Activated CD8-positive, alpha-beta memory T cell treated with anti-CD3 and anti-CD28 coated beads, Interleukin-2, amount 10 ng/mL, durations not matched to agents 7 days and 5 days (primary cell): Measurements from ENCODE around the gene DGKB. TPM values are rescaled to one million over a fixed set of nuclear protein-coding genes. Genes with fewer than 3 reads are reported as not detected.

ENCODE experiments used
- ATAC-seq: fragments of 150-1000 bp; cut with Tn5 transposase; one replicate; pipeline ENCODE4 v1.10.0; 2021; ENCODE audit warnings: moderate library complexity
- CTCF ChIA-PET: fragments of 350-600 bp; sonication (Branson Sonifier 250); formaldehyde crosslinking; loops from one replicate; lab custom pipeline; 2021; ENCODE audit warnings: antibody characterized with exemption; lab: Charles Lee
- DNase-seq: peaks from one replicate; pipeline ENCODE4 v3.0.0-alpha.2; 2020
- H3K27ac Mint-ChIP-seq: one replicate; pipeline ENCODE4 v1.8.0; 2021; ENCODE audit warnings: mild to moderate bottlenecking, mixed read lengths
- H3K27me3 Mint-ChIP-seq: one replicate; pipeline ENCODE4 v1.8.0; 2021; ENCODE audit warnings: mixed read lengths
- H3K36me3 Mint-ChIP-seq: one replicate; pipeline ENCODE4 v1.8.0; 2021; ENCODE audit warnings: mild to moderate bottlenecking, mixed read lengths
- H3K4me1 Mint-ChIP-seq: one replicate; pipeline ENCODE4 v1.8.0; 2021; ENCODE audit warnings: mixed read lengths
- H3K4me3 Mint-ChIP-seq: one replicate; pipeline ENCODE4 v1.8.0; 2021; ENCODE audit warnings: mild to moderate bottlenecking, moderate library complexity, mixed read lengths
- H3K9me3 Mint-ChIP-seq: one replicate; pipeline ENCODE4 v1.8.0; 2022; ENCODE audit warnings: low read depth, mixed read lengths
- total RNA-seq, 2 experiments: library from RNA; stranded (reverse); gene quantifications; one replicate each; pipeline ENCODE4 v1.2.3, GENCODE V29; 2021

Gene DGKB
- total RNA-seq, 2 experiments from 2014 or later = not detected

GRCh38 chr7:14596421-14596820, 306.1 kb downstream of the DGKB start:
- Mint-ChIP-seq H3K4me1 (no peaks in the 10 kb centered on the region), H3K27me3 (no peaks in the 10 kb centered on the region), H3K36me3 (no peaks in the 10 kb centered on the region), H3K27ac (no peak overlapping the region), H3K9me3 (no peaks in the 10 kb centered on the region), H3K4me3 (no peak overlapping the region)
- CTCF ChIA-PET = no interaction called here
- ATAC-seq = no peak
- no peak for DNase-seq

DNA sequence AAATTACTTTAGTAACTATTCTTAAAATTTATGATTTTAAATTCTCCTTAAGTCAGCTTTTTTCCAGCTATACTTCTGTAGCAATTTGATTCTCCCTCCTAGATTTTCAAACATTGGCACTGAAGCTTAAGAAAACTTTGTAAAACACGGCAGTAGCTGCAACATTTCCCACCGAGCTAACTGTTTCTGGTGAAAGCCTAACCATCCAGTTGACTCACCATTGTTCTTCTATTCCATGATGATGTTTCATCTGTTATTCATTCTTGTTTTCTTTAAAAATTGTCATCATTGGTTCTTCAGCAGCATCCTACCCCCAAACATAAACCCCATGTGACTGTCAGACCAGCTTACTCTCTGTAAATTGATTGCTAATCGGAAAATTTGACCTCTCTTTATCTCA, 312.3 kb downstream of the DGKB start:
- ATAC-seq (no peak), DNase-seq (no peak)
- no peaks in the 10 kb centered on the region for H3K27me3 Mint-ChIP-seq
- H3K4me3 Mint-ChIP-seq = no peak overlapping the region
- peaks cover 8% of the 10 kb centered on the region for H3K9me3 Mint-ChIP-seq
- H3K4me1 Mint-ChIP-seq = no peaks in the 10 kb centered on the region
- no peaks in the 10 kb centered on the region for H3K36me3 Mint-ChIP-seq
- CTCF ChIA-PET = no interaction called here
- no peak overlapping the region for H3K27ac Mint-ChIP-seq

GRCh38 chr7:14585232-14585631, 317.3 kb downstream of the DGKB start:
- no peak overlapping the region for H3K27ac Mint-ChIP-seq
- ATAC-seq (no peak), DNase-seq (no peak)
- no peaks in the 10 kb centered on the region for H3K27me3 Mint-ChIP-seq
- H3K9me3 Mint-ChIP-seq = peaks cover 16% of the 10 kb centered on the region
- H3K4me3 Mint-ChIP-seq = no peak overlapping the region
- H3K36me3 Mint-ChIP-seq = no peaks in the 10 kb centered on the region
- CTCF ChIA-PET = no interaction called here
- no peaks in the 10 kb centered on the region for H3K4me1 Mint-ChIP-seq

- ATAC-seq (no peak), DNase-seq (no peak)
- H3K4me1 Mint-ChIP-seq = no peaks in the 10 kb centered on the region
- no peaks in the 10 kb centered on the region for H3K27me3 Mint-ChIP-seq
- H3K4me3 Mint-ChIP-seq = no peak overlapping the region
- H3K27ac Mint-ChIP-seq = no peak overlapping the region
- H3K9me3 Mint-ChIP-seq = peaks cover 16% of the 10 kb centered on the region
- CTCF ChIA-PET = no interaction called here
- H3K36me3 Mint-ChIP-seq = no peaks in the 10 kb centered on the region
Observed at GRCh38 chr7:14583518-14583917, 319.0 kb downstream of the DGKB start.

GRCh38 chr7:14582010-14582409, 320.5 kb downstream of the DGKB start:
- no peaks in the 10 kb centered on the region for H3K27me3 Mint-ChIP-seq

GRCh38 chr7:14579971-14580370, 322.6 kb downstream of the DGKB start:
- H3K4me3 Mint-ChIP-seq = no peak overlapping the region
- no peaks in the 10 kb centered on the region for H3K36me3 Mint-ChIP-seq
- ATAC-seq = no peak
- H3K27me3 Mint-ChIP-seq = no peaks in the 10 kb centered on the region
- peaks cover 9% of the 10 kb centered on the region for H3K9me3 Mint-ChIP-seq
- H3K27ac Mint-ChIP-seq = no peak overlapping the region
- CTCF ChIA-PET = no interaction called here
- no peaks in the 10 kb centered on the region for H3K4me1 Mint-ChIP-seq
- DNase-seq = no peak

More at GRCh38 chr7:14582010-14582409, 320.5 kb downstream of the DGKB start:
- no peak for ATAC-seq
- no peaks in the 10 kb centered on the region for H3K4me1 Mint-ChIP-seq
- H3K4me3 Mint-ChIP-seq = no peak overlapping the region
- no peak overlapping the region for H3K27ac Mint-ChIP-seq
- CTCF ChIA-PET = no interaction called here
- DNase-seq = no peak
- no peaks in the 10 kb centered on the region for H3K36me3 Mint-ChIP-seq
- H3K9me3 Mint-ChIP-seq = peaks cover 16% of the 10 kb centered on the region

DNA sequence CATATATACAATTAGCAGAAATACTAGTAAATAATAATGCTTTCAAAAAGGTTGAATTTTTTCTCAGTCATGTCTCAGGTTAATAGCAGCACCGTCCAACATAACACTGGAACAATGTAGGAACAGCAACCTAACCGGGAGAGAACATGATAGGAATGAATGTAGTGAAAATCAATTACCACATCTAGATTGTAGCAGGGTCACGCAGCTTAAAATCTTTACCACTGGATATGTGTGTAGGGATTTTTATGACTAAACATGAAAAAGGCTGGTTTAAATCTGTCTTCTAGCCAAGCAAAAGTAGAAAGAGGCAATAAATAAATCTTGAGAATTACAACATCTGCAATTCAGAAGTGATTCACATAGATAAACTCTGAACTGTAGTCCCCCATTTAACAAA, 326.0 kb downstream of the DGKB start:
- H3K4me3 Mint-ChIP-seq = no peak overlapping the region
- no peak for DNase-seq
- no peak overlapping the region for H3K27ac Mint-ChIP-seq
- no peaks in the 10 kb centered on the region for H3K4me1 Mint-ChIP-seq
- H3K9me3 Mint-ChIP-seq = peaks cover 2% of the 10 kb centered on the region
- ATAC-seq = no peak
- CTCF ChIA-PET = no interaction called here
- H3K27me3 Mint-ChIP-seq = no peaks in the 10 kb centered on the region
- H3K36me3 Mint-ChIP-seq = no peaks in the 10 kb centered on the region

DNA sequence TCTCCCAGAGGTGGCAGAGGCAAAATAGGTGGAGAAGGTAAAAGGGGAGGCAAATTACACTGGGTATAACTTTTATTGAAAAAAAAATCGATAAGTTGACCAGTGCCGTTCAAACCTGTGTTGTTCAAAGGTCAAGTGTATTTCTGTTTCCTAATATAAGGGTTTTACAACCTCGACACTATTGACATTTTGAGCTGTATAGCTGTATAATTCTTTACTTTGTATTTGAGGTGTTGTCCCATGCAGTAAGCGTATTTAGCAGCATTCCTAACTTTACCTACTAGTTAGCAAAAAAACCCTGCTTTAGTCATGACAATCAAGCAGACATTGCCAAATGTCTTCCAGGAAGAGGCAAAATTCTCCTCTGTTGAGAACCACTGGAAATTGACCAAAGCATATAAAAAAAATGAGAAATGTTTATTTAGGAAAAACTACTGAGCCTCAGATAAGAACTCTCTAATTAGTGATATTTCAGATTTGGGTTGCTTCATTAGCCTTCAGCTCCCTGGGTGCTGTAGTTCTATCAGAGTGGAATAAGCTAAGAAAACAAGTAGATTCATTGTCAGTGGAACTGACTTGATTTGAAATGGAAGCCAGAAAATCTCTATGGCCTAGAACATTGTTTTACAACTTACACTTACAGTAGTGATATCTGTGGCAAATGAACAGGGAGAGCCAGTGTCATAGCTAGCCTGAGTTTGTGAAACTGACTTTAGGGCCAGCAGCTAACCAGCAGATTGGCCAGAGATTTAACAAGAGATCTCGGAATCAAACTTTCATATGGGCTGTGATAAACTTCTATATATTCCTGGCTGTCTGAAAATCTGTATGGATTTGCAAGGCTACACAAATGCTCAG, 331.6 kb downstream of the DGKB start:
- ATAC-seq (no peak), DNase-seq (no peak)
- Mint-ChIP-seq H3K27ac (no peak overlapping the region), H3K9me3 (no peaks in the 10 kb centered on the region), H3K27me3 (no peaks in the 10 kb centered on the region), H3K4me1 (no peaks in the 10 kb centered on the region), H3K4me3 (no peak overlapping the region), H3K36me3 (no peaks in the 10 kb centered on the region)
- CTCF ChIA-PET = no interaction called here

- DNase-seq (no peak), ATAC-seq (no peak)
- H3K9me3 Mint-ChIP-seq = no peaks in the 10 kb centered on the region
- no peaks in the 10 kb centered on the region for H3K36me3 Mint-ChIP-seq
- no peaks in the 10 kb centered on the region for H3K27me3 Mint-ChIP-seq
- no peak overlapping the region for H3K4me3 Mint-ChIP-seq
- no peaks in the 10 kb centered on the region for H3K4me1 Mint-ChIP-seq
- no peak overlapping the region for H3K27ac Mint-ChIP-seq
- CTCF ChIA-PET = no interaction called here
Observed at GRCh38 chr7:14552060-14552459, 350.5 kb downstream of the DGKB start.

- H3K27ac Mint-ChIP-seq = no peak overlapping the region
- CTCF ChIA-PET = no interaction called here
- no peaks in the 10 kb centered on the region for H3K36me3 Mint-ChIP-seq
- ATAC-seq (no peak), DNase-seq (no peak)
- no peaks in the 10 kb centered on the region for H3K9me3 Mint-ChIP-seq
- no peaks in the 10 kb centered on the region for H3K27me3 Mint-ChIP-seq
- H3K4me1 Mint-ChIP-seq = no peaks in the 10 kb centered on the region
- H3K4me3 Mint-ChIP-seq = no peak overlapping the region
Observed at GRCh38 chr7:14551310-14551709, 351.2 kb downstream of the DGKB start.

GRCh38 chr7:14542624-14543023, 359.9 kb downstream of the DGKB start:
- DNase-seq (no peak), ATAC-seq (no peak)
- no peaks in the 10 kb centered on the region for H3K36me3 Mint-ChIP-seq
- H3K27ac Mint-ChIP-seq = no peak overlapping the region
- no peaks in the 10 kb centered on the region for H3K27me3 Mint-ChIP-seq
- no peaks in the 10 kb centered on the region for H3K9me3 Mint-ChIP-seq
- no peaks in the 10 kb centered on the region for H3K4me1 Mint-ChIP-seq
- H3K4me3 Mint-ChIP-seq = no peak overlapping the region
- CTCF ChIA-PET = no interaction called here

DNA sequence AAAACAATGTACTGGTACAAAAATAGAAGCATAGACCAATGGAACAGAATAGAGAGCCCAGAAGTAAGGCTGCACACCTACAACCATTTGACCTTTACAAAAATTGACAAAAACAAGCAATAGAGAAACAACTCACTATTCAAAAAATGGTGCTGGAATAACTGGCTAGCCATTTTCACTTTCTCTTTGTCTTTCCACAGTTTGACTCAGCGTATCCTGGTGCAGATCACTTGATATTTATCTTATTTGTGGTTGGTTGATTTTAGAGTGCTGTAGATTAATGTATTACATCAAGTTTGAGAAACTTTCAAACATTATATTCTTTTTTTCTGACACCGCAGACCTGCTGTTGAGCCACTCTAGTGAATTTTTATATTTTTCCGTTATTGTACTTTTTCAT, 381.4 kb downstream of the DGKB start:
- no peak overlapping the region for H3K4me3 Mint-ChIP-seq

DNA sequence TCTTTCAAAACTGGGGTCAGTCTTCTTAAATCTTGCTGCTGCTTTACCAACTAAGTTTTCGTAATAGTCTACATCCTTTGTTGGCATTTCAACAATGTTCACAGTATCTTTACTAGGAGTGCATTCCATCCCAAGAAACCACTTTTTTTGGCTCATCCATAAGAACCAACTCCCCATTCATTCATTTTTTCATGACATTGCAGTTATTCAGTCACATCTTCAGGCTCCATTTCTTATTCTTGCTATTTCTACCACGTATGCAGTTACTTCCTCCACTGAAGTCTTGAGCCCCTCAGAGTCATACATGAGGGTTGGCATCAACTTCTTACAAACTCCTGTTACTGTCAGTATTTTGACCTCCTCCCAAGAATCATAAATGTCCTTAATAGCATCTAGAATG, 392.3 kb downstream of the DGKB start:
- Mint-ChIP-seq H3K27ac (no peak overlapping the region), H3K36me3 (no peaks in the 10 kb centered on the region), H3K4me3 (no peak overlapping the region), H3K4me1 (no peaks in the 10 kb centered on the region), H3K9me3 (peaks cover 6% of the 10 kb centered on the region), H3K27me3 (no peaks in the 10 kb centered on the region)
- DNase-seq = no peak
- ATAC-seq = no peak
- CTCF ChIA-PET = no interaction called here

More for the DNA sequence above, 381.4 kb downstream of the DGKB start:
- no peaks in the 10 kb centered on the region for H3K27me3 Mint-ChIP-seq
- peaks cover 4% of the 10 kb centered on the region for H3K4me1 Mint-ChIP-seq
- DNase-seq (no peak), ATAC-seq (no peak)
- H3K9me3 Mint-ChIP-seq = no peaks in the 10 kb centered on the region
- H3K36me3 Mint-ChIP-seq = no peaks in the 10 kb centered on the region
- H3K27ac Mint-ChIP-seq = no peak overlapping the region
- CTCF ChIA-PET = no interaction called here

DNA sequence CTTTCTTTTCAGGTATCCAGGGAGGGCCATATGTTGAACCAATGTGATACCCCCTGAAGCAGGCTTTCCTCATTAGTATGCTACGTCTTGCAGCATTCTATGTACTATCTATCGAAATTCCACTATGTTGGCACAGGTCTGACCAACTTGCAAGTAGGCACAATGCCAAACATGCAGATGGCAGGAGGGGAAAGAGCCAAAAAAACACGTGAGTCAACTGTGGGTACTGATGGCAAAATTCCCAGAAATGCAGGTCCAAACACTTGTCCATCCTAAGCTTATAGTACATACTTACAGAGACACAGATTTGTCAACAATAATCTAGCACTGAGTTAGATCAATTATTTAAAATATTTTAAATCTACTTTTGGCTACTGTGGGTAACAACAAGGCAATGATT, 394.9 kb downstream of the DGKB start:
- H3K27ac Mint-ChIP-seq = no peak overlapping the region
- H3K36me3 Mint-ChIP-seq = no peaks in the 10 kb centered on the region
- CTCF ChIA-PET = no interaction called here
- DNase-seq (no peak), ATAC-seq (no peak)
- H3K4me1 Mint-ChIP-seq = no peaks in the 10 kb centered on the region
- no peak overlapping the region for H3K4me3 Mint-ChIP-seq
- H3K27me3 Mint-ChIP-seq = no peaks in the 10 kb centered on the region
- H3K9me3 Mint-ChIP-seq = peaks cover 6% of the 10 kb centered on the region
